Fibroblast of the aortic adventitia (primary cell): ENCODE measurements around the gene BBS9. TPM values are rescaled to one million over a fixed set of nuclear protein-coding genes. Genes with fewer than 3 reads are reported as not detected.
A peak's percentile ranks its signal among the peaks of the same experiment; 100 is the strongest.
"Not testable (repeated sequence)": the region's sequence is repeated elsewhere in the genome, so short reads cannot be mapped to it uniquely, and the experiment has no call there.

ENCODE experiments used
- DNase-seq: peaks from one replicate; pipeline ENCODE4 v3.0.0-alpha.2; 2010; ENCODE audit warnings: low read depth
- H3K4me3 ChIP-seq: 2 replicates; pipeline ENCODE4 v1.5.1; 2011; ENCODE audit warnings: low read depth, mild to moderate bottlenecking, control low read depth, low read length, moderate library complexity
- total RNA-seq: library from RNA; depleted of rRNA; stranded (reverse); fragments of >200 nt; gene quantifications from 2 replicates; pipeline ENCODE4 v1.2.3, GENCODE V29; 2012; ENCODE audit warnings: low replicate concordance
- TF ChIP-seq, protein P1 (sequence below): IDR thresholded peaks from 2 replicates; pipeline ENCODE4 v1.5.1; 2011; ENCODE audit warnings: mild to moderate bottlenecking, low read length, control low read depth, inconsistent platforms; ENCODE audit not compliant: insufficient read depth

The BBS9 gene
- total RNA-seq, 1 donor = 26.8 TPM

DNA sequence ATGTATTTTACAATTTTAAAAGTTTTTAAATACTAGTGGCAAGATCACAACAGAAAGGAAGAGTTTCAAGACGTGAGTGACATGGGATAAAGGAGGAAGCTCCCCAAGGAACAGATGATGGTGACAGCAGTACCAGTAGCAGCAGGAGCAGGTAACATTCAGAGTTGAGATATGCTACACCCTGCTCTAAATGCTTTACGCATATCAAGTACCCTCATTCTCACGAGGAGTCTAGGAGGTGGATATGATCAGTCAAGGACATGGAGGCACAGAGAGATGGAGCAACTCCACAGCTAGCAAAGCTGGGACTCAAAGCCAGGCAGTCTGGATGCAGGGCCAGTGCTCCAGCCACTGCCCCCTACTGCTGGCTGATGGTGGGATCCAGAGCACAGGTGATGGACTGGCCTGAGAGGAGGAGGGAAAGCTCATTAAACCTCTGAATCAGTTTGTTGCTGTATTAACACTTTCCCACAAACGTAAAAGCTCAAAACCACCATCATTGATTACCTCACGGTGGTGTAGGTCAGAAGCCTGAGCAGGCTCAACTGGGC is 37.6 kb upstream of the BBS9 start:
- no peak overlapping the region for H3K4me3 ChIP-seq
- TF ChIP-seq, protein P1, sequence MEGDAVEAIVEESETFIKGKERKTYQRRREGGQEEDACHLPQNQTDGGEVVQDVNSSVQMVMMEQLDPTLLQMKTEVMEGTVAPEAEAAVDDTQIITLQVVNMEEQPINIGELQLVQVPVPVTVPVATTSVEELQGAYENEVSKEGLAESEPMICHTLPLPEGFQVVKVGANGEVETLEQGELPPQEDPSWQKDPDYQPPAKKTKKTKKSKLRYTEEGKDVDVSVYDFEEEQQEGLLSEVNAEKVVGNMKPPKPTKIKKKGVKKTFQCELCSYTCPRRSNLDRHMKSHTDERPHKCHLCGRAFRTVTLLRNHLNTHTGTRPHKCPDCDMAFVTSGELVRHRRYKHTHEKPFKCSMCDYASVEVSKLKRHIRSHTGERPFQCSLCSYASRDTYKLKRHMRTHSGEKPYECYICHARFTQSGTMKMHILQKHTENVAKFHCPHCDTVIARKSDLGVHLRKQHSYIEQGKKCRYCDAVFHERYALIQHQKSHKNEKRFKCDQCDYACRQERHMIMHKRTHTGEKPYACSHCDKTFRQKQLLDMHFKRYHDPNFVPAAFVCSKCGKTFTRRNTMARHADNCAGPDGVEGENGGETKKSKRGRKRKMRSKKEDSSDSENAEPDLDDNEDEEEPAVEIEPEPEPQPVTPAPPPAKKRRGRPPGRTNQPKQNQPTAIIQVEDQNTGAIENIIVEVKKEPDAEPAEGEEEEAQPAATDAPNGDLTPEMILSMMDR = no peak
- DNase-seq = no peak

DNA sequence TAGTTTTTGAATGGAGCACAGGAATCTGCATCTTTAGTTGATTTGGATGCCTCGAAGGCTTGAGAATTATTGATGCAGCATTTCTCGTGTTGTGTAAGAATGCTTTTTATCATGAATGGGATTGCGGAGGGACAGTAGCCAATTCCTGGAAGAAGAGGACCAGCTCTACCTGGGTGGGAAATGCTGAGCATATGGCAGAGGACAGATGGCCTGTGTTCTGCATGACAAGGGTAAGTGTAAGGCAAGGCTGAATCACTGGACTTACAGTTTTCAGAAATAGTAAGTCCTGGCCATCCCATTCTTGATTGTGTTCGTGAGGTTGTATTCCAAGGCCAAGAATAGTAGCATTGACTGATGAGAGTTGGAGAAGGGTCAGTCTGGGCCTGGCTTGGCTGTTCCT is 36.1 kb upstream of the BBS9 start:
- TF ChIP-seq, protein P1 = no peak
- DNase-seq = peak; percentile 25

DNA sequence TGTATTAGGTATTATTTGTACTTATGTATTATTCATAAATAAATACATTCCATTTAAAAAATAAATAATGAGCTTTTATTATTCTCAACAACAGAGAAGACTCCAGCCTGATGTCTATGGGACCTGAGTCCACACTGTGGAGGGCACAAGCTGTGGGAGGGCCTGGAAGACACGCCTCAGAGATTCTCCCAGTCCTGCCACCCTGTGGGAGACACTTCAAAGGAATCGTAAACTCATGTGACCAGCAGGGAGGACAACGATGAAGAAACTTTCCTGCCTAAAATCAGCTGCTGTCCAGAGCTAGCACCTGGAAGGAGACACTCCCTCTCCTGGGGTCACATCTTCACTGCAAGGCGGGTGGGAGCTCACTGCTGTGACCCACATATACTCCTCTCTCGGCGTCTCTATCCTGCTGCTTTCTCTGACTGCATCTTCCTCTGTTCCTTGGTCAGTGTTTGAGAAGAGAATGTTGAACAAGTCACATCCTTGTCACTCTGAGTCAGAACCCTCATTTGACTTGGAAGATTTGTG is 34.6 kb upstream of the BBS9 start:
- not testable (repeated sequence) for H3K4me3 ChIP-seq, DNase-seq

More for the DNA sequence above, 36.1 kb upstream of the BBS9 start:
- H3K4me3 ChIP-seq = no peak overlapping the region

DNA sequence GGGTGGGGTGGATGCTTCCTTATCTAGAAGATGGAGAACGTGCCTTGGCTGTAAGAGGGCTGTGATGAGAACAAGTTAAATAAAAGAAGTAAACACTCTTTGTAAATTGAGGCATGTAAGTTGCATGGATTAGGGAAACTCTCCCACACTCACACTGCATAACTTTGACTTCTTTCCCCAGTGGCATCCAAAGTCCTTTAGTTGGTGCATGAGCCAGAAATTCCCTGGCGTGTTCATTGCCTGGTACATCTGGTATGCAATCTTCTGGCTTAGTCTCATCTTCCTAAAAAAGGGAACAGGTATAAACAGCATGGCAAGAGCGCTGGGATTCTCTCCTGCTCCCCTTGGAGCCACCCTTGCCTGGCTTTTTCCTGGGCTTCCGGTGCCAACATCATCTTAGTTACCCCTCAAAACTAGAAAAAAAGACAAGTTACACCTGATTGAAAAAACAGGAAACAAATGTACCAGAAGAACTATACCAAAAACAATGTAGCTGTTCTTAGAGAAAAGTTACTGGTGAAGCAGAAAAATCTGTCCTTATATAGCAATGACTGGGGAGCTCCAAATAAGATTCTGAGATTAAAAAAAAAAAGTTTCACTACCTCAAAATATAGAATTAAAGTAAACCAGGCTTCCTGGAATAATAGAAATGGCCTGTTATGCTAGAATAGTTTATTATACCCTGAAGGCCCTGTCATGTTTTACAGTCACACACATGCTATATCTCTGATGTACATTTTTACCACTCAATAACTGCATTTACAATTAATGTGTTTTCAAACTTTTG is 30.0 kb upstream of the BBS9 start:
- TF ChIP-seq, protein P1 = no peak
- no peak for DNase-seq
- H3K4me3 ChIP-seq = no peak overlapping the region

DNA sequence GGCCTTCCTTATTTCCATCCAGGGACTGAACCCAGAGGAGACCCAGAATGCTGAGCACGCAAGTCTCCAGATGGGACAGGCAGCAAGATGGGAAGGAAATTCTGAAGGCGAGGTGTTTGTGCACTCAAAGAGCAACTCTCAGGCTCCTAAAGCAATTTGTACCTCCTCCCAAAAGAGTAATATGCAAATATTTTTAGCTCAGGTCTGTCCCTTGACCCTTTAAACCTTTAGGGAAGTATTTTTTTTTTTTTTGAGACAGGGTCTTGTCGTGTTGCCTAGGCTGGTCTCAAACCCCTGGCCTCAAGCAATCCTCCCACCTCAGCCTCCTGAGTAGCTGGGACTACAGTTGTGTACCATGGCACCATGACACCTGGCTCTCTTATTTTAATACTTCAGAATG is 28.6 kb upstream of the BBS9 start:
- H3K4me3 ChIP-seq = no peak overlapping the region
- TF ChIP-seq, protein P1 = no peak
- DNase-seq = no peak

DNA sequence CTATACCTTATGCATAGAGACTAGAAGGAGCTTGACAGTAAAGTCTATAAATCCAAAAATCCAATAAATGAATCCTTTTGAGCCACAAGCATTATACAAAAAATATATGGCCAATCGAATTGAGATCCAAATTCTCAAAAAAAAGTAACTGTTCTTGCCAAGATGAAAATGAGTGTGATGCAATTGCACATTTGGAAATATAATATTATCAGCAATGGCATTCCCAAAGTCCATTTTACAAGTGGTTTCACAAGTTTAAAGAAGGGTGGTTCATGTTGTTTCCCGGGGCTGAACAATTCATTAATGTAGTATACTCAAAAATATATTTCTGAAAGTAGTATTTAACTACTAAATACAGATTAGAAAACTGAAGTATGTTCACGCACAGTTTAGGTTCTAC is 27.5 kb upstream of the BBS9 start:
- no peak overlapping the region for H3K4me3 ChIP-seq
- TF ChIP-seq, protein P1 = no peak
- peak; percentile 50 for DNase-seq
